GM19397 (cell line): ENCODE data around the gene ZNF283.
"Not testable (repeated sequence)": the region's sequence is repeated elsewhere in the genome, so short reads cannot be mapped to it uniquely, and the experiment has no call there.

Experiments used
- ATAC-seq: cut with Tn5 transposase; IDR thresholded peaks from one replicate; pipeline ENCODE4 v1.9.1; 2021; ENCODE audit warnings: mild to moderate bottlenecking, moderate library complexity; ENCODE audit not compliant: unreplicated experiment

The ZNF283 gene

DNA sequence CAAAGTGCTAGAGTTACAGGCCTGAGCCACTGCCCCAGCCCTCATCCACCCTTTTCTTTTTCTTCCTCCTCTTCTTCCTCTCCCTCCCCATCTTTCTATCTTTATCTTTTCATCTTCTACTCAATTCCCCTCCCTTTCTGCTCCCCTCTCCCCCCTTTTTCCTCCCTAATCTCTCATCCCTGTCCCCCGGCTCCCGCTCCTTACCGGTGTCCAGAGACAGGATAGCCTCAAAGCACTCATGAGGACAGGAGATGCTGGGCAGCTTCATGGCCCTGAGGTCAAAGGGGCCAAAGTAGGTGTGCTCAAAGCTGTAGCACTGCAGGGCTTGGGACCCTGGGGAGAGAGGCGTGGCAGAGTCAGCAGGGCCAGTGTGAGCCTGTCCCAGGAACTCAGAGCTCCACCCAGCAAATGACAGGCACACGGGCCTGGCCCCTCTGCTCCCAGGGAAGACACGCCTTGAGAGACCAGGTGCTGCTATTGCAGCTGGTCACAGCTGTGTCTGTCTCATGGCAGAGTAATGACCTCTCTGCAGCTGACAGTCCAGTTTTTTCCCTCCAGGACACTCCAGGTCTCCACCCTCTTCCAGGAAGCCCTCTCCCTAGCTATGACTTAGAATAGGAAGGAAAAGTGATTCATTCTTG is 27.5 kb upstream of the ZNF283 start:
- ATAC-seq = no peak

DNA sequence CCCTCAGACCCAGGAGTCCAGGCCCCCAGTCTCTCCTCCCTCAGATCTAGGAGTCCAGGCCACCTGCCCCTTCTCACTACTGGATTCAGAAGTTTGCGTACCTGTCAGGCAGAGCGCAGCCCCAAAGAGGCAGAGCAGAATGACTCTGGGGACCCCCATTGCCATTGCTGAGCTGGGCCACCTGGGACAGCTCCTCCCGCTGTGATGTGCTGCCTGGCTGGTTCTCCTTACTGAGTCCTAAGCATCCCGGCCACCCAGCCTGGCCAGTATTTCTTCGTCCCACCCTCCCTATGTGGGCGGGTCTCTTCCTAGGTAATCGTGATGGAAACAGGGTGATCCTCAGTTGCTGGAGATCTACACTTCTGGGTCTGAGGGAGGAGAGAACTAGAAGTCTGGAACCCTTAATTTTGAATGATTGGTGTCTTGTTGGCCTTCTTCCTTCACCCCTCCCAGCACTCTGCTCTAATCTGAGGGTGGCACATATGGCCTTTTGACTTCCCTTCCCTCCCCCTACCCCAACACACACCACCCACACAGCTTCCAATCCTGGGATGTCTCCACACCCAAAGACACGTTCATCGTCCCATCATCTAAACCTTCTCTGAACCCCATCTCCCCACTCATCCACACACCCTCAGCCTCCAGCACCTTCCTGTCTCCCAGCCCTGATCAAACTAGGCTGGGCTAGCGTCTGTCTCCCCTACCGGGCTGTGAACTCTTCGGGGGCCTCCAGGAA is 24.7 kb upstream of the ZNF283 start, which contains the start of gene LYPD5:
LYPD5 (minus strand) TSS at position 232 of the 736 bp plus-strand sequence; CDS start at position 165, 67 bp downstream.
- ATAC-seq = no peak

DNA sequence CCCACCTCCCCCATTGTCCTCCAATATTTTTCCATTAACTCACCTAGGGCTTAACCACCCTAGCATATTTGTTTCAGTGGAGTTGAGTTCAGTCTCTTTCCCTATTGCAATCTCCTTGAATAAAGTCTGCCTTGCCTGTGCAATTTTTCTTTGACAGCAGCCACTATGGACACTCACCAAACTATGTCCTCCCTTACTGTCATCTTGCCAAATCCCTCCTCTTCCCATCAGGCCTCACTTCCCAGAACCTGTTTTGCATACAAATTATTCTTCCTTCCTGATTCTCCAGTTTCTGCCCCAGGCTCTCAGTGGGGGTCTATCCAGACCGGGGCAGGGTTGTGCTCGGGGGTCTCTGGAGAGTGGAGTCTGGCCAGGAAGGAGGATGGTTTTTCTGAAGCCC is 22.7 kb upstream of the ZNF283 start:
- ATAC-seq = no peak

DNA sequence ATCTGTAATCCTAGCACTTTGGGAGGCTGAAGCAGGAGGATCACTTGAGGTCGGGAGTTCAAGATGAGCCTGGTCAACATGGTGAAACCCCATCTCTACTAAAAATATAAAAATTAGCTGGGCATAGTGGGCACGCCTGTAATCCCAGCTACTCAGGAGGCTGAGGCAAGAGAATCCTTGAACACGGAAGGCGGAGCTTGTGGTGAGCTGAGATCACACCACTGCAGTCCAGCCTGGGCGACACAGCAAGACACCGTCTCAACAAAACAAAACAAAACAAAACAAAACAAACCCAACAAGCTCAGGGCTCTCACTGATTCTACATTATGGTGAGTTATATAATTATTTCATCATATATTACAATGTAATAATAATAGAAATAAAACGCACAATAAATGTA is 20.7 kb upstream of the ZNF283 start:
- not testable (repeated sequence) for ATAC-seq

DNA sequence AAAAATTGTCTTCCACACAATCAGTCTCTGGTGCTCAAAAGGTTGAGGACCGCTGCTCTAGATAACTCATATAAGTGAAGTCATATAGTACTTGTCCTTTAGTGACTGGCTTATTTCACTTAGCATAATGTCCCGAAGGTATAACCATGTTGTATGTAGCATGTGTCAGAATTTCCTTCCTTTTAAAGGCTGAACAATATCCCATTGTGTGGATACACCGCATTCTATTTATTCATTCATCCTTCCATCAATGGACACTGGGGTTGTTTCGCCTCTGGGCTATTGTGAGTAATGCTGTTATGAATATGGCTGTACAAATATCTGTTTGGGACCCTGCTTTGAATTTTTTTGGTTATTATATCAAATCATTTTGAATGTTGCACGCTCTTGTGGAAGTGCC is 20.3 kb upstream of the ZNF283 start:
- ATAC-seq = no peak

DNA sequence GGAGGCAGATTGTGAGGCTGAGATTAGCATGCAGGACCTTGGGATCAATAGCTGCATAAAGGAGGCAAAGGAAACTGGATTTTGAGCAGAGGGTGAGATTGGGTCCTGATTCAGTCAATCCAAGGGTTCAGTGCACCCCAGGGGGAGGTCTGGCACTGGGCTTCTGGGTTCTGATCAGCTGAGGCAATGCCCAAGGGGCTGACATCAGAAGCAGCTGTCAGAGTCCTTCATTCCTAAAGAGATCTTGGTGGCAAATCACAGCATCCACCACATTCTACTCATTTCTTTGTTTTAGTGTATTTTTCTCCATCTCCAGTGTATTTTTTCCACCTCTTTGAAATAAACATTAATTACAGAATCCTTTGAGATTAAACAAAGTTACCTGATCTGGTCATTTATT is 19.5 kb upstream of the ZNF283 start:
- no peak for ATAC-seq

DNA sequence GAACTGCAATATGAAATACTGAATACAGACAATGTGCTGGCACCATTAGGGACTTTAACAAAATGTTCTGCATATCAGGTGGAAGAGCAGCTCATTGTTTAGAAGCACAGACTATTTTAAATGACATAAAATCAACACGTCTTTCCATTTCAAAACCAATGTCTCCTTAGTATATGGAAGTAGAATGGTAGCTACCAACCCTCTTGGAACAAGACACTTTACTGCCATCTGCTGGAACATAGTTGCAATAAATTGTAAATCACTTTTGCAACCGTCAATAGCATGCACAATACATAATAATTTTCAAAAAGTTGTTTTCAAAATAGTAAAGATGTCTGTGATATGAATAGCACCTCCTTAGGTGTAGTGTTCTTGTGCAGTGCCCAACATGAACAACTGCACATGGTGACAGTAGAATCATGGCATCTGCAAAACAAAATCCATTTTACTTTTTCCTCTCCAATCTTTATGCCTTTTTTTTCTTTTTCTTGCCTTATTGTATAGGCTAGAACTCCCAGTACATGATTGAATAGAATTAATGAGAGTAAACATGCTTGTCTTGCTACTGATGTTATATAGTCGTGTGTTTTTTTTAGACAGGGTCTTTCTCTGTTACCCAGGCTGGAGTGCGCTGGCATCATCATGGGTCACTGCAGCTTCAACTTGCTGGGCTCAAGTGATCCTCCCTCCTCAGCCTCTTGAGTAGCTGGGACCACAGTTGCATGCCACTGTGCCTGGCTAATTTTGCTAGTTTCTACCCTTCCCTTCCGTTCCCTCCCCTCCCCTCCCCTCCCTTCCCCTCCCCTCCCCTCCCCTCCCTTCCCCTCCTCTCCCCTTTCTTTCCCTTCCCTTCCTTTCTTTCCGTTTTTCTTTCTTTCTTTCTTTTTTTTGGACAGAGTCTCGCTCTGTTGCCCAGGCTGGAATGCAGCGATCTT is 17.1 kb upstream of the ZNF283 start:
- ATAC-seq = no peak

DNA sequence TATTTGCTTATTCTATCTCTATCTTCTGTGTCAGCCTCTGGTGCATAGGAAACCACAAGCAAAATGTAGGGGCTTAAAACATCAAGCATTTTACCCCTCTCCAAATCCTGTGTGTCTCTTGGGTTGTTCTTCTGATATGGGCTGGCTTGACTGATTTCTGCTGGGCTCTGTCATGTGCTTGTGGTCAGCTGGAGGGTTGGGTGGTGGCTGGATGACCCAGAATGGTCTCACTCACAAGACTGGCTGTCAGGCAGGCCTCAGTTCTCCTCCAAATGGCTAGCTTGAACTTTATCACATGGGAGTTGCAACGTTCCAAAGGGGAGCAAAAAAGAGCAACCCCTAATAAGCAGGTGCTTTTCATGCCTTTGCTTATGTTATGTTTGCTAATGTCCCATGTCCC is 15.3 kb upstream of the ZNF283 start:
- no peak for ATAC-seq

DNA sequence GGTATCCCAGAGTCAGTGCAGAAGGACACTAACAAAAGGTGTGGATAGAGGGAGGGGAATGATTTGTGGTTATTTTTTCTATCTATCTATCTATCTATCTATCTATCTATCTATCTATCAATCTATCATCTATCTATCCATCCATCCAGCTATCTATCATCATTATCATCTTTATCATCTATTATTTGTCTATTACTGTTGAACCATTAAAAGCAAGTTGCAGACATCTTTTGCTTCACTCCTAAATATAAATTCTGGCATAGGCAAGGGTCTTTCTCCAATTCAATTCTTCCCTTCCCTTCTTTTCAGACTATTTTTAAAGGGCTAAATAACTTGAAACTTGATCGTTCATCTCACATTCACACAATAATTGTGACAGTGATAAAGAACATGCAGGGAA is 14.9 kb upstream of the ZNF283 start:
- no peak for ATAC-seq

DNA sequence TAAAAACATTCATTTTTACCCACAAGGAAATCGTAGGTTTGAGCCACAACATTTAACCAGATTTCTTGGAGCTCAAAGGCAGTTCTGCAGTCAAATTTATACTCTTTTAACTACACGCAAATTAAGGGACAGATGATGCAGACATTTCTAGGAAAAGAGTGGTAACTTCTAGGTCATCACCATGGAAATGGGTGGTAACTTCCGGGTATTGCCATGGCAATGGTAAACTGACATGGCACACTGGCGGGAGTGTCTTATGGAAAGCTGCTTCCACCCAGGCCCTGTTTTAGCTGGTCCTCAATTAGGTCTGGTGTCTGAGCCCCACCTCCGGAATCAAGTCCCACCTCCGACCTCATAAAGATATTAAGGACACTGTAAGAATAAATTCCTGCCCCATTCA is 14.4 kb upstream of the ZNF283 start:
- ATAC-seq = no peak

DNA sequence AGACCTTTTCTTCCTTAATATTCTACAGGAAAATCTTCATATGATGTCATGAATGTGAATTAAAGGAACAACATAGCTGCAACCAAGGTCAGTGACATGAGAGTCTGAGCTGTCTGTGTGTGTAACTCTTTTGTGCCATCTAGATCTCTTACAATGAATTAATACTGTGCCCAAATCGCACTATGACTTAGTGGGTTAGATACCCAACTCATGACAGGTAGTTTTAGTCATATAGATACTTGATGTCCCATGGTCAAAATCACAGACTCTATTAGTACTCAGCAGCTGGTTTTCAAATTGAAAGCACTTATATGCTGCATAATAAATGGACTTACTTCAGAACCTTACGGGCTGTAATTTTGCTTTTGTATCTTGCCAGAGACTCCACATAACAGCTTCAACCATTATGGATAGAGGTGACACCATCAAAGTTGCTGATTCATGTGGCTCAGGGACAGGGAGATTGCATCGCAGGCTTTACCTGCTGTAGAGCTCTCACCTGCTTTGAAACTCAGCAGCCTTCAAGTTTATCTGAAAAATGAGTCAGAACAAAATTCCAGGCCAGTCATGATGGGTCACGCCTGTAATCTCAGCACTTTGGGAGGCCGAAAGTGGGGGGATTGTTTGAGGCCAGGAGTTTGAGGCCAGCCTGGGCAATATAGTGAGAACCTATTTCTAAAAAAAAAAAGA is 12.3 kb upstream of the ZNF283 start:
- ATAC-seq = no peak

DNA sequence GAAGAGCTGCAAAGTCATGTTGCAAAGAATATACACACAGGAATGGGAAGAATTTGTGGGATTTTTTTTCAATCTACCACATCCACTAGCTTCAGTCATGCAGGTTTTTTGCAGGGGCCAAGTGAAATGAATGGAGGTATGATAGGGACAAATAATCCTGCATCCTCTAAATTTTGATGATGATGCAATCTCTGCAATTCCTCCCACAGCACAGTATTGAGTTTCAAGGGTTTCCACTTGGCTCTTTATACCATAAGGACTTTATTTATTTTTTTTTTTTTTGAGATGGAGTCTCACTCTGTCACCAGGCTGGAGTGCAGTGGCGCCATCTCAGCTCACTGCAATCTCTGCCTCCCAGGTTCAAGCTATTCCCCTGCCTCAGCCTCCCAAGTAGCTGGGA is 9.7 kb upstream of the ZNF283 start:
- not testable (repeated sequence) for ATAC-seq

DNA sequence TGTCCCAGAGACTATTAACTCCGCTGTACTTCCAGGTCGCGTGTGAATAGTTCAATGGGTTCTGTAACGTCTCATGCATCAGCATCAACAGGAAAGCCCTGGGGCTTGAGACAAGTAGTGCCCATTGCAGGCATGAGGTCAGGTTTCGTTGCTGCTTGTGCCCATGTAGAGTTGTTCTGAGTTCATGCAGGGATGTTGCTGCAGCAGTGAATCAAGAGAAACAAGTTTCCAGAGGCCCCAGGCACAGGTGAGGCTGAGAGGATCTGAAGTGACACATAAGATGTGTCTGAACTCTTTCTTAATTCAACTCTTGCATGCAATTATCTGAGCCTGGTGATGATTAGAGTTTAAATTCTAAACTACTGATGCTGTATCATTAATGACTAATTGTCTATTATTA is 8.6 kb upstream of the ZNF283 start:
- ATAC-seq = no peak

DNA sequence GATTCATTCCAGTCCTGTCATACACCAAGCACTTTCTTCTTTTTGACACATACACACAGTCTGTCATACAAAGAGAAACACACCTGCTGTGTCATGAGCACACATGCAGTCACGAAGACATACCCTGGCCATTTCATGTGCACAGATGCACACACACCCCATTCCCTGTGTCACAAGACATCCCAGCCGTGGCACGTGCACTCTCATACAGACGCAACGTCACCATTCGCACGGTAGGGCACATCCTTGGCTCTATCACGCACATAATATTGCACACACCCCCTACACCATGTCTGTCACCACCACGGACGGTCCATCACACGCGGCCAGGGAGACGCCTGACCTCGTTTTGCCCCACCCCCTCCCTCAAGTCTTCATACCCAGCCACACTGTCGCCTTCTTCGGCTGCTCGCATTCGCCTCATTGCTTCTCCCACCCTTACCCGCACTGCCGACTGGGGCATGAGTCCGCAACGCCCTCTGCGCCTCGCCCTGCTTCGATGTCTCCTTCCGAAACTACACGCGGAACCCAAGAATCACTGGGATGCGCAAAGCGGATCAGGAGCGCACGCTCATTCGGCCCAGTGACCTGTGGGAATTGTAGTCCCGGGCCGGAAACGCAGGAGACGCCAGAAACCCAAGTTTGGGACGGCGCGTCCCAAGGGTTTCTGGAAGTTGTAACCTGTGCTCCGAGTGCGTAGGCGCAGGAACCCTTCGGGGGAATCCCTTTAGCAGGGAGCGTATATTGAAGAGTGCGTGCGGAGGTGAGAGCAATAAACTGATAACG is 6.8 kb upstream of the ZNF283 start:
- no peak for ATAC-seq

DNA sequence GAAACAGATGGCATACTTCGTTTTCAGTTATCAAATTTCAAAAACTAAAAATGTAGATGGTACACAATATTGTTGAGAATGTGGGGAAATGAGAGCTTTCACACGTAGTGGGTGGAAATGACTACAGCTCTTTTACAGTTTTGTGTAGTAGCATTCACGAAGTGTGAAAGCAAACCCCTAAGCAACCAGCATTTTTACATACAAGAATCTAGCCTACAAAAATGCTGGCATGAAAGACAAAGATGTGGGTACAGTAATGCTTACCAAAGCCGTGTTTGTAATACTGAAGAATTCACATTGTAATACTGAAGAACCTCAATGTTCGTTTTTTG is 6.3 kb upstream of the ZNF283 start:
- ATAC-seq = no peak

DNA sequence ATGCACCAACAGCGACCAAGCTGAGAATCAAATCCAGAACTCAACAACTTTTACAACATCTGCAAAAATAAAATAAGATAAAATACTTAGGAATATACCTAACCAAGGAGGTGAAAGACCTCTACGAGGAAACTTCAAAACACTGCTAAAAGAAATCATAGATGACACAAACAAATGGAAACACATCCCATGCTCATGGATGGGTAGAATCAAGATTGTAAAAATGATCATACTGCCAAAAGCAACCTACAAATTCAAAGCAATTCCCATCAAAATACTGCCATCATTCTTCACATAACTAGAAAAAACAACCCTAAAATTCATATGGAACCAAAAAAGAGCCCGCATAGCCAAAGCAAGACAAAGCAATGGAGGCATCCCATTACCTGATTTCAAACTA is 3.3 kb upstream of the ZNF283 start:
- not testable (repeated sequence) for ATAC-seq

DNA sequence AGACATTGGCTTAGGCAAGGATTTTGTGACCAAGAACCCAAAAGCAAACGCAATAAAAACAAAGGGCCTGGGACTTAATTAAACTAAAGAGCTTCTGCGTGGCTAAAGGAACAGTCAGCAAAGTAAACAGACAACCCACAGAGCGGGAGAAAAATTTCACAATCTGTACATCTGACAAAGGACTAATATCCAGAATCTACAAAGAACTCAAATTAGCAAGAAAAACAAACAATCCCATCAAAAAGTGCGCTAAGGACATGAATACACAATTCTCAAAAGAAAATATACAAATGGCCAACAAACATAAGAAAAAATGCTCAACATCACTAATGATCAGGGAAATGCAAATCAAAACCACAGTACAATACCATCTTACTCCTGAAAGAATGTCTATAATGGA is 2.5 kb upstream of the ZNF283 start:
- not testable (repeated sequence) for ATAC-seq

DNA sequence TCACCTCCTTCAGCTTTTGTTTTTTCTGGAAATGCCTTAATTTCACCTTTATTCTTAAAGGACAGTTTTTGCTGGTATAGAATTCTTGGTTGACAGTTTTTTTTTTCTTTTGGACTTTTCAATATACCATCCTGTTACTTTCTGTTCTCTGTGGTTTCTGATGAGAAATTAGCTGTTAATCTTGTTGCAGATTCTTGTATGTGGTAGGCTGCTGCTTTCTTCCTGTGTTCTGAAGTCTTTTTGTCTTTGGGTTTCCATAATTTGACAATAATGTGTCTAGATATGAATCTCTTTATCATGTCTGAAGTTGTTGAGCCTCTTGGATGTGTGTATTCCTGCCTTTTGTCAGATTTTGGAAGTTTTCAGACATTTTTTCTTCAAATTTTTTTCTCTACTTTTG is 12.0 kb downstream of the ZNF283 start:
- no peak for ATAC-seq

DNA sequence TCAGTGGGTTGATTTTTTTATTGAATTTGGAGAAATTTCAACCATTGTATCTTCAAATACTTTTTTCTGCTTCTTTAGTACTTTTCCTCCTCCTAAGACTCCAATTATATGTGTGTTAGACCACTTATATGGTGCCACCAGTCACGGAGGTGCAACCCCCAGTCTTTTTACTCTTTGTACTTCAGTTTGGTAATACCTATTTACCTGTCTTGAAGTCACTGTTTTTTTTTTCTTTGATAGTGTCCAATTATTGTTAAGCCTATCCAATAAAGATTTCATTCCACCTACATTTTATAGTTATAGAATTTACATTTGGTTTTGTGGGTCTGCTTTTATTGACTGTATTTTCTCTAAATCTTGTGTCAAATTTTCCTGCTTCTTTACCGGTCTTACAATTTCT is 14.9 kb downstream of the ZNF283 start:
- no peak for ATAC-seq

DNA sequence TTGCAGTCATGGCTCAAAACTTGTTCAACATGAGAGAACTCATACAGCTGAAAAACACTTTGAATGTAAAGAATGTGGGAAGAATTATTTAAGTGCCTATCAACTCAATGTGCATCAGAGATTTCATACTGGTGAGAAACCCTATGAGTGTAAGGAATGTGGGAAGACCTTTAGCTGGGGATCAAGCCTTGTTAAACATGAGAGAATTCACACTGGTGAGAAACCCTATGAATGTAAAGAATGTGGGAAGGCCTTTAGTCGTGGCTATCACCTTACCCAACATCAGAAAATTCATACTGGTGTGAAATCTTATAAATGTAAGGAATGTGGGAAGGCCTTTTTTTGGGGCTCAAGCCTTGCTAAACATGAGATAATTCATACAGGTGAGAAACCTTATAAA is 20.1 kb downstream of the ZNF283 start:
- no peak for ATAC-seq
